ENCODE results near the gene CSGALNACT2. TPM values are rescaled to one million over a fixed set of nuclear protein-coding genes. Genes with fewer than 3 reads are reported as not detected.

The CSGALNACT2 gene
- total RNA-seq, 1 experiment from 2014 or later, result 9.2 TPM

GRCh38 chr10:43234471-43235041 is 96.3 kb downstream of the CSGALNACT2 start:
- no peaks in the 10 kb centered on the region for H4K20me1 ChIP-seq (ENCODE audit: insufficient read depth, low read depth, low read length)
- DNase-seq, result no peak
- no peaks in the 10 kb centered on the region for H3K9me2 ChIP-seq (replicated peaks; ENCODE audit: insufficient read depth, low read length)
- no peaks in the 10 kb centered on the region for H3K27me3 ChIP-seq (ENCODE audit: low read length)
- H3K4me2 ChIP-seq (ENCODE audit: low read depth, low read length, poor library complexity, severe bottlenecking), result no peak overlapping the region
- no peaks in the 10 kb centered on the region for H3K4me1 ChIP-seq (ENCODE audit: low read length)
- H3K27ac ChIP-seq (ENCODE audit: low read length), result no peak overlapping the region
- no peaks in the 10 kb centered on the region for H3K36me3 ChIP-seq (ENCODE audit: insufficient read depth, low read length)
- H3K79me2 ChIP-seq (ENCODE audit: low read length), result no peaks in the 10 kb centered on the region
- H3K9me3 ChIP-seq (ENCODE audit: low read length), result no peaks in the 10 kb centered on the region
- H3K4me3 ChIP-seq (ENCODE audit: low read length), result no peak overlapping the region
- no peak overlapping the region for H2AFZ ChIP-seq (ENCODE audit: low read length)
- H3K9ac ChIP-seq (ENCODE audit: low read length), result no peak overlapping the region

Other genes starting within 250 kb of the CSGALNACT2 start
- not detected in 2 replicates for gene RET, start 61.4 kb upstream of the CSGALNACT2 start, total RNA-seq (2014; rRNA removed; shearing (Covaris generic); ENCODE audit: low replicate concordance)
- not detected in 2 replicates for gene RASGEF1A, start 128.6 kb downstream of the CSGALNACT2 start, total RNA-seq (2014; rRNA removed; shearing (Covaris generic); ENCODE audit: low replicate concordance)
- not detected in 2 replicates for gene FXYD4, start 233.2 kb downstream of the CSGALNACT2 start, total RNA-seq (2014; rRNA removed; shearing (Covaris generic); ENCODE audit: low replicate concordance)

Data from Karpas-422 (cell line).